HK-2 (cell line): ENCODE measurements around the gene AOPEP.

ENCODE experiments used
- DNase-seq: peaks from one replicate; pipeline ENCODE4 v3.0.0-alpha.2; 2018; ENCODE audit not compliant: unreplicated experiment

AOPEP gene

DNA sequence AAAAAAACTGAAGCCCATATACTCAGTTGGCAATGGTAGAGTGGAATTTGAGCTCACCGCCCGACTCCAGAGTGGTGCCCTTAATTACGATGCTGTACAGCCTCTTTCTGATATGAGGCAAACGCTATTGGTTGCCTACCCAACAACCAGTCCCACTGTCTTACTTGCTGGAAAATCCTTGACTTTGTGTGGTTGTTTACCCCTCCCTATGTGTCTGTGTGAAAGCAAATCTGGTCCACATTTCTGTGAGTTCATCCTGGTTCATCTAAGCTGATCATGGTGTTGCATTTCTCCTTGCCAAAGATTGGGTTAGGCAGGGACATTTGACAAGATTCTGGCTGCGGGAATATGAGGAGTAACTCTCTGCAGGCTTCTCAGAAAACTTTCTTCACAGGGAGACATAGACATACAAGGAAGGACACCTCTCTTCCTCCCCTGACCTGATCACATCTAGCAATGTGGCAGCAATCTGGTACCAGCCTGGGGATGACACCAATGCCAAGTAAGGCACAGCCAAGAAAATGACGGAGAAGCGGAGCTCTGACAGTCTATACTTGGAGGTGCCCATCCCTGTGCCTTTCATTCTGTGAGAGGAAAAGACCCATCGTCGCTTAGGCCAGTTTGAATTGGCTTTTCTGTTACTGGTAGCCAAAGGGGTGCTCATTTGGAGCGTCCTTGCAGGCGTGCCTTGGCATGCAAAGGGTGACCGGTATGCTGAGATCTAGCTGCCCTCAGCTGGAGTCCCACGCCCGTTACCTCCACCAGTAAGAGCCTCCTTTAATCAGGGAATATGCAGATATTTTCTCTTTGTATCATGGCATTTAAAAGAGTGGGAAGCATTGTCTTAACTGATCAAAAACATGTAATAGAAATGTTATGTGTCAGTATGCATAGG is 124.3 kb downstream of the AOPEP start:
- DNase-seq, result no peak

DNA sequence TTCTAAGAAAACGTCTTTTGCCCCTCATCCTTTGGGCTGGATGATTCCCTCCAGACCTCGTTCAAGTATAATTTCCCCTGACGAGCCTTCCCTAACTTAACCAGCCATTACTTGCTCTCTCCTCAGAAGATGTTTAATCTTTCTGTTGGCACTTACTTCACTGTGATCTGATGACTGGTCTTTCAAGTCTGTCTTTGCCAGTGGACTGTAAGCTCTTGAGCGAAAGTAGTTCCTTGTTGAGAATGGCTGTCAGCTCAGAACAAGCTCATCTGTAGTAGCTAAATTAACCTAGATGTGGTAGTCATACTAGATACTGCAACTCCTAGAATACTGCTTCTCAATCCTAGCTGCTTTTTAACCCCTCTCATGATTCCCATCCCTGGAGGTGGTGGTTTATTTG is 125.0 kb downstream of the AOPEP start:
- DNase-seq, result no peak

DNA sequence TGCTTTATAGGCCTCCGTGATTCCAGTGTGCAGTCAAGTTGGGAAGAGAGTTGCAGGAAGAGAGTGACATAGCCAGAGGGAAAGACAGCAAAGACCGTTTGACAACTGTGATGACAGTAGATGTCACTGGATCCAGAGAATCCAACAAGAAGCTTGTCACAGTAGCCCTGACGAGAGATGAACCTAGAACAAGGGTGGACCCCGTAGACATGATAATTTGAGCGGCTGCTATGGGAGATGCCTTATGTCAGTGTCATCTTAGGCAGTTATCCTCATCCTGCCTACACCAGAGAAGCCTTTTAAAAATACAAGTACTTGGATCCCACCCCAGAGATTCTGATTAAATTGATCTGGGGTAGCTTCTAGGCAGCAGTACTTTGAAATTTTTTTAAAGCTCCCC is 125.4 kb downstream of the AOPEP start:
- DNase-seq, result no peak

DNA sequence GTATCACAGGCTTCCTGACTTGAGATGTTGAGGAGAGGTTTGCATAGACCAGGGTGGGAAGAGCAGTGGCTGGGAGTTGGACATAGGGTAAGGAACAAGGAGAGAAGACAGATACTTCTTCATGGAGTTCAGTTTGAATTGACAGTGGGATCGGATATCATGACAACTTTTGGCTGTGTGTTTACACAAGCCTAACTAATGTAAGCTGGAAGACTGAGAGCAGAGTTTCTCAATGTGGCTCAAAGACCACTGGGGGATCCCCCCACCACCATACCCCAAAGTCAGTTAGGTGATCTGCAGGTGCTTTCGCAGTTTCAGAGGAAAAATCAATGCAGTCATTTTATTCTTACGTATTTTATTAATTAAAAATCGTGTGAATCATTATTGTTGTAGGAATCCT is 125.9 kb downstream of the AOPEP start:
- DNase-seq, result no peak

DNA sequence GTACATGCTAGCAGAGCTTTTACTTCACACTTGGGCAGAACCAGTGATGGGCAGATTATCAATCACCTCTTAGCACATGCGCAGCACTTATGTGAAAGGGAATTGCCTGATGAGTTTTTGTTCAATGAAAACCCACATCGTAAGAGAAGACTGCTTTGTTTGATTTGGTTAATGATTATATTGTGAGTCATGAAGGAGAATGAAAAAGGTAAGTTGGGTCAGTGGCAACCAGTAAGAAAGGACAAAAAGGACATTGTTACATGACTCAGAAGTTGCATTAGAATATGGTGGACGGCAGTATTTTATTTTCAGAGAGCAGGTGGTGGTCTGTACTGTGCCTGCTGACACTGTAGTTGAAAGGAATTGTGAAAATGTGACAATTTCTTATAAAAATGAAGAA is 127.4 kb downstream of the AOPEP start:
- no peak for DNase-seq

DNA sequence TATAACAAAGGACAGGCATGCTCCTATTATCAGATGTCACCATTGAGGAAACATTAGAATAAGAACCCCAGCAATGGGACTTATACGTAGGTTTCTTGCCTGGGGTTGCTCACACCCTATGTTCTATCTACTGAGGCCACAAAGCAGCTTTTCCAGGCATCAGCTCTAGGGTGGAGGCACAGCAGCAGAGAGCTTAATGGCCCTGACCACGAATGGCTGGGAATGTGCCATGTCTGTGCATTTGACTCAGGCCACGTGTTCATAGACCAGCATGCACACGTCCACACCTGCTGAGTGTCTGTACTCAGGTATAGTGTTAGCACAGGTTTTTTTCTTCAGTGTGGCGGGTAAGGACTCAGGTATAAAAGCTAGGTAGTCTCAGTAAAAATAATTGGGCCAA is 129.4 kb downstream of the AOPEP start:
- DNase-seq, result no peak

DNA sequence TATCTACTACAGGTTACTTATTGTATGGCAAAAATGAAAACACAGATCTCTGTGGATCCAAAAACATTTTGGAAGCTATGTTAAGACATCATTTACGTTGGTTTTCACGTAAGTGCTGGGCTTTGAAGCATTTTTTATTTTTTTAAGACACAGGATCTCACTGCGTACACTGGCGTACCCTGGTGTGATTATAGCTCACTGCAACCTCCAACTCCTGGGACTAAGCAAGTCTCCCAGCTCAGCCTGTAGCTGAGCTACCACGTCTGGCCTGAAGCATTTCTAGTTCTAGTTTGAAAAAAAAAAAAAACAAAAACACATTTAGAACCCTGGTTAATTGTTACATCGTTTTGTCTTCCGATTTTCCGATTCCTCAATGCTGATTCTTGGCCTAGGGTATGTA is 131.3 kb downstream of the AOPEP start:
- no peak for DNase-seq

DNA sequence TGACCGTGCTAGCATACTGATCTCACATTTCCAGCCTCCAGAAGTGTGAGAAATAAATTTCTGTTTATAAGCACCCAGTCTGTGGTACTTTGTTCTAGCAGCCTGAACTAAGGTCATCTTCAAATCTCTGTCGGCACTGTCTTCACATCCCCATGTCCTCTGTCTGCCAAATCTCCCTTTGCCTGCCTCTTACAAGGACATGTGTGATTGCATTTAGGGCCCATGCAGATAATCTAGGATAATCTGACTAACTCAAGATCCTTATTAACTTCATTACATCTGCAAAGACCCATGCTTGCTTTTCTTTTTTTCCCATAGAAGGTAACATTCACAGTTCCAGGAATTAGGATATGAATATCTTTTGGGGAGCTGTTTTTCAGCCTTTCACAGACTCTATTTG is 132.7 kb downstream of the AOPEP start:
- no peak for DNase-seq

DNA sequence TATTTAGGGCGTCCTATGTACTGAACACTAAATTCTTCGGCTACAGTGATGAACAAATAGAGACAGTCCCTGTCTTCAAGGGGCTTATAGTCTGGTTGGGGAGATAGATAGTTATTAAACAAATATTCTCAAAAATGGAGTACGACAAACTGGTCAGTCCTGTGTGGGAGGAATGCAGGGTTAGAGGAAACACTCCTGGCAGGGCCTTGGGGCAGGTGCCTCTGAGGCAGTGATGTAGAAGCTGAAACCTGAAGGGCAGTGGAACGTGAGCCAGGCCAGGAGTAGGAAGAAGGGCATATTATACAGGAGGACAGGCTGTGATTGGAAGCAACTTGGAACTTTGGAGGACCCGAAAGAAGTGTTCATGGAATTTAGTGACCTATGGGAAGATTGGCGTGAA is 133.4 kb downstream of the AOPEP start:
- no peak for DNase-seq

DNA sequence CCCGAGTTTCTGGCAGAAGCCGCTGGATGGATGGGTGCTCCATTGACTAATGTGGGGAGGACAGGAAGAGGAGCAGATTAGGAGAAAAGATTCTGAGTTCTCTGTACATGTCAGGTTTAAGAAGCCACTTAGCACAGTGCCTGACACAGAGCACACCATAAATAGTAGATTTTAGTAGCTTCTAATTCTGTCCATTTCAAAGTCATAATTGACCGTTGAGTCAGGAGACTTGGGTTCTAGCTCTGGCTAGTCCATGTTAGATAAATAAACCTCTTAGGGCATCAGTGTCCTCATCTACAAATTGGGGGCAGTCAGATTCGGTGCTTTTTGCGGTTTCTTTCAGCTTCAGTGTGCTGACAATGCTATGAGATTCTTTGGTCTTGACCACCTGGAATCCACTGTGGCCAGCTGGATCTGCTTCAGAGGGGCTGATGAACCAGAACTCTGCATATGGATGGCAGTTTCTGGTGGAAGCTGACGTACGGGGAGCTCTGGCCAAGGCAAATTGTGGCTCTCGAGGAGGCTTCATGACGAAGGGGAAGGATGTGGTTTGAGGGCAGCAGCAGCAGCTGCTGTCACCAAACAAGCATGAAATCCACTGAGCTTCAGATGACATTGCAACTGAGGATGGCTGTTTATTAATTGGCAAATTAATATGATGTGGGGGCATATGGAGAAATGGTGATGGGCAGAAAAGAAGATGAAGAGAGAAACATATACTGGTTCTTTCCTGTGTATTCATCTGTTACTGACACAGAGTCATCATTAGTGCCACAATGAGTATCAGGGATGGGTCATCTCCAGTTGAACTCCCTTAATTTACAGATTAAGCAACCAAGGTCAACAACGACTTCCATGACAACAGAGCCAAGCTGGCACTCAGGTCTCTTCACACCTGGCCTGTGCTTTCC is 134.4 kb downstream of the AOPEP start:
- DNase-seq, result peak; percentile 70

DNA sequence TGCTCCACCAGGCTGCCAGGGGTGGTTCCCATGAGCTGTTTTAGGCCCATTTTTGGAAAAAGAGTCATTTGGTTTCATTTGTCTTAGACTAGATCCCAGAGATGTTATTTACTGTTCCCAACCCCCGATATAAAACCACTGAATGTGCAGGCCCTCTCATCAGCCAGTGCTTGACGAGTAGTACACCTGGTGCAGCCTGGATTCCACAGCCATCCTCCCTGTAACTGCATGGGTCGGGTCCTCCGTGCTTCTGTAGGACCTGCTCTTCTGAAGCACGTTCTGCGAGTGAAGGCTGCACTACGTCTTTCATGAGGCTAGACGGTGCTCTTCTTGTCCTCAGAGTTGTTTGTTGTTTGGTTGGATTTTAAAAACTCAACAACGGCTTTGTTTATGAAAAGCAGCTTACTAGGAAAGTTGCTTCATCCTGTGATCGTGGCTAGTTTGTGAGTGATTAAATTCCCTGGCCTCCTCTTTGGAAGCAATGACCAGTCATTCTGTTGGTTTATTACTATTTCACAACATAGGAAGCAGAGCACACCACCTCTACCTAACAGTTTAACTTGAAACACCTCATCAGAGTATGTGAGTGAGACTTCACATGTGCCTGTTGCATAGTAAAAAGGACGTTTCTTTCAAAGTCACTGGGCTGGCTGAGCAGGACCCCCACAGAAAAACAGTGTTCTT is 135.2 kb downstream of the AOPEP start:
- DNase-seq, result no peak

DNA sequence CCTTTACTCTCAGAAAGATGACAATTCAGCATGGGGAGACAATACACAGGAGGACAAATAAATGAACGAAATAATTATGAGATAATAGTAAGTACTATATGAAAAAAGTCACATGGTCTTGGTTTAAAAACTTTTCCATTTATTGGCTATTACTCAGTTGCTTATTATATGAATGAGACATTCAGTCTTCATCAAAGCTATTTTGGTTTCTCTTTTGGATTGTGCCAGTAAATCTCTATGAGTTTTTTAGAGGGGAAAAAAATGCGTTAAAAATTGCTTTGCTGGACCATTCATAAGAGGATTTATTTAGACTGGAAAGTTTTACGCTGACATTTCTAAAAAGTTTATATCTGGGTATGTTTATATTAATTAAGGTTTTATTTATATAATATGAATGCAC is 137.7 kb downstream of the AOPEP start:
- DNase-seq, result no peak

DNA sequence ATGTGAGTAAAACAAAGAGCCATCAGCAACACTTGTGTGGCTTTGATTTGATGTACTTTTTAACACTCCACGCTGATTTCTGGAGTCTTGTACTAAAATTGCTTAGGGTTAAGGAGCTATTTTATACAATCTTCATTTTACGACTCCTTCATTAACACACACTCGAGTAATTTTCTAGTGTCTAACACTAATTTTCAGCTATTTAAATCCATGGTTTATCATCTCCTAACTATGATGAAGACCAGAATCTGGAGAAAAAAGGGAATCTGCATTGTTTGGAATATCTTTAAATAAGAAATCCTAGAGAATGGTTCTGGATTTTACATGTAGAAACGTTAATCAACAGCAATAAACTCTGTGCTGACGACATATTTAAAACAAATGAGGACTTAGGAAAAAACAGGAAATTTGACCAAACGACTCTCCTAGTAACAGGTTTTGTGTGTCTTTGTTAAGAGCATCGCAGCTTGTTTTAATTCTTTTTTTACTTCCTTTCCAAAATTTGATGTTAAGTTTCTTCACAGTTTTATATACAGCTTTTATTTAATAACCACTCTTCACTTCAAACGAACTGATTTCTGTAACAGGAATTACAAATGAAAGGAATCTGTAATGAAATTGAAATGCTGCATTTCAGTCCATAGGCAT is 138.5 kb downstream of the AOPEP start:
- no peak for DNase-seq

DNA sequence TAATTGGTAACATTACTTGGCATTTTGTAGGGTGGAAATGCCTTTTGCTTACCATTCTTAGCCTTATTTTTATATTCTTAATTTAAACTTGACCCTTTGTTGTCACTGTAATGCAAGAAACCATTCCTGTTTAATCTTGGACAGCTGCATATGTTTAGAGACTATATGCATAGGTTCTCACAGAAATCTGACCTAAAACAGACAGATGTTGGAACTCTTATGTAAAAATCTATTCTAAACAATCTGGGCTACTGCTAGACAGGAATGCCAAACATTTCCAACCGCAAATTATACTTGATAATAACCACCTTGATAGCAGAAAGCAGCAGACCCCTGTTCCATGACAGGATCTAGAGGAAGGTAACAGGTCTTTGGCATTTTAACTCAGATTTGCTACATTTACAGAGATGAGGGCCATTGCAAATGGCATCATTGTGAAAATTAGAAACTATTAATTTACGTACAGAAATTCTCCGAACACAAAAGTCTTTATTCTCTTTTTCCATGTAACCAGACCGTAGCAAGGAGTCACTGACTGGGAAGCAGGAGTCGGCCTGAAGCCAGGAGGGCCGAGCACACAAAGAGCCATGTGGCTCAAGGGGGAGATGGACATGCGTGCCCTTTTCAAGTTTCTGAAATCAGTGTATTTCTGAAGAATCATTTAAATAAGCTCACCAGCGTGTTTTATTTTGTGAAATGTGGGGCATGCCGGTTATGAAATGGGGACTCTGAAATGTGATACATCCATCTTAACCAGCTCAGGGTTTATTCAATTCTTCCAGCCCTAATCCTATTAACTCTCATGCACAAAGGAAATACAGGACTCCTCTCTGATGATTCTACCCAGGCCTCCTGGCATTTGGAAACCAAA is 139.3 kb downstream of the AOPEP start:
- DNase-seq, result no peak

DNA sequence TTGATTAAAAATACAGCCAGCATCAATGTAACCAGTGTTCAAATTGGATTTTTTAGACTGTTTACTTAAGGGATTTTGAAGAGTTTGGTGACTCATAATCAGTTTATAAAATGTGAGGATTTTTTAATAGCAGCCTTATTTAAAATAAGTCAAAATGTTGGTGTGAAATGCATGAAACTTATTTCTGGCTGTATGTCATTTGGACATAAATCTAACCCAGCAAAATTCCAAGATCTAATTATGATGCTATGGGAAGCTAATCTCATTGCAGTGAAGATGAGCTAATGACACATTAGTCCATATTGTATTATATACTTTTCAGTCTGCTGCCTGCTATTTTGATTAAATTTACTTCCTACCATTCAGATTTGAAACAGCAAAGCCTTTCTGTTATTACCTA is 140.3 kb downstream of the AOPEP start:
- no peak for DNase-seq

DNA sequence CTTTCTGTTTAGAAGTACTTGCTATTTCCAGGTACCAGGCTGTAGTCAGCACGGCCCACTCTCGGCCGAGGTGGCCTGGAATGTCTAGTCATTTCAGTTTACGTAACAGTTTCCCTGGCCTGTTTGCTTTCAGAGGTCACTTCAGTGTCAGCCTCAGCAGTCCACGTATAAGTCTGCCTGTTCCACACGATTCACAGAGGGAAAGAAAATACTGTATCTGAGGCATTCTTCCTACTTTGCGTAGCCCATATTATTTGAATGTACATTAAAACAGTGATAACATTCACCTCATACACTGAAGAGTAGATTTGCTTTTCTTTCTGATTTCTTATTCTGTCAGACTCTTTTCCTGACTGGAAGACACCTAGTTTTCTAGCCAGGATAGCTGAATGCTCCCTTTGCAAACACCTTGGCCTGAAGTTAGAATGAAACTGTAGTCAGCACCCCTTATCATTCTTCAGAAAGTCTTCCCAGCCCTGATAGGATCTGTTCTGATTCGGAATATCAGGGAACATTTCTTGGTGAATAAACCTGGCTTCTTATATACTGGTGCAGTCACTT is 140.9 kb downstream of the AOPEP start:
- peak; percentile 68 for DNase-seq

DNA sequence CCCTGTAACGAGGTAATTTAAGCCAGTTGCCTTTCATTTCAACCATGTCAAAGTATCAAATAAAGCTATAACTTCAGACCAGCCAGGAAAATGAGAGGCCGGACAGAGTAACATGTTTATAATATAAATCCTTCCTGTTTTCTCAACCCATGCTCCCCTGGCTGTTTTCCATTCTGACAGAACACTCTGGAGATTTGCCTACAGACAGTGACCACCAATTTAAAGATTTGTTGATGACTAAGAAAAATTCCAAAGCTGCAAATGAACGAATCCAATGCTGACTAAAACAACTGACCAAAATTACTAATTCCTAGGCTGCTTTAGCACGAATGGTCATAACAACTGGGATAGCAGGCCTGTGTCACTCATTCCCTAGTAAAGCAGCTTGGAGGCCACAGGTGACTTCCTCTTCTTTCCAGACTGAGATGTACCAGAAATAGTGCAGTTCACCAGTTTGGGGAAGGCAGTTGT is 141.4 kb downstream of the AOPEP start:
- DNase-seq, result peak; percentile 52

DNA sequence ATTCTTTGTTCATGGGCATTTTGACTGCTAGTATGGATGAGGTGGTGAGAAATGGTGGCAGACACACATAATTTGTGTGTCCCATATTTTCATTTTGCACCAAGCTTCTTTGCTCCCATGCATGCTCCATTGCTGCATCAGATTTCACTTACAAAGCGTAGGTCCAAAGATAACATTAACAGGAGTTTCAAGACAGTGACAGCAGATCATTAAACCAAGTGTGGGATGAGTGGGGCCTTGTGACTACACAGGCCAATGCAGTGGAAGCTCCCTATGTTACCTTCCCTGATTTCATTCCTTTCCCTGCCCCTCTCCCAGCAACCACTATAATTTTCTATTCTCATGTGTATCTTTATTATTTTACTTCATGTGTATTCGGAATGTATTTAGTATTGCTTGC is 142.0 kb downstream of the AOPEP start:
- DNase-seq, result no peak

DNA sequence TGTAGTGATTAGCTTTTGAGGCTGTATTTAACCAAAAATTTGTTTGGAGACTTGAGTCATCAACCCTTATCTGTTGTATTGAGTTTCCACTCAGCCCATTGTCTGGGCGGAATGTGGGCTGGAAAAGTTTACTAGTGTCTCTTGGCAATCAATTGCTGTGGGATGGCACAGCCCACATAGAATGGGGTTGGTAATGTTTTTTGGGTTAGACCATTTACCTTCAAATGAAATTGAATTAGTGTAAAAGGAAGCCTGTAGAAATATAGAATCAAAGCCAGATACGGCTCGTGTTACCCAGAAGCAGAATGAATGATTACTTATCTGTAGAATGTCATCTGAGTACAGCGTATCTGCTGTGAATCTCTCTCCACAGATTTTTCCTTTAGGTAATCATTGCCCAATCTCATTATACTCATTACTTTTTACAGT is 142.9 kb downstream of the AOPEP start:
- DNase-seq, result no peak

DNA sequence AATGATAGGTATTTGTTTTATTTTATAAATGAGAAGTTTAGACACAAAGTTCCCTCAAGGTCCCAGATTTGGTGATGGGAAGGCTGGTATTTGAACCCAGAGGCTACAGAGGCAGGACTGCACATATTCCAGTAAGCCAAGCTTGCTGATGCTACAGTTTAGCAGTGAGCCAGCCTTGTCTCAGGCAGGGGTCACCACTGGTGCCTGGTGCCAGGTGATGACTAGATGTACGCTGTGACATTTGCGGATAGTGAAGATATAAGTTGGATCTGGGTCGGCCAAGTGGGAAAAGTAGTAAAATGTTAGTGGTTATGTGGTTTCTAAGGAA is 143.9 kb downstream of the AOPEP start:
- DNase-seq, result no peak
